HG03097 (cell line): Measurements from ENCODE around the gene CASP9.

ENCODE experiments used
- ATAC-seq: cut with Tn5 transposase; IDR thresholded peaks from one replicate; pipeline ENCODE4 v1.9.1; 2021; ENCODE audit not compliant: unreplicated experiment, low FRiP score

Gene CASP9

DNA sequence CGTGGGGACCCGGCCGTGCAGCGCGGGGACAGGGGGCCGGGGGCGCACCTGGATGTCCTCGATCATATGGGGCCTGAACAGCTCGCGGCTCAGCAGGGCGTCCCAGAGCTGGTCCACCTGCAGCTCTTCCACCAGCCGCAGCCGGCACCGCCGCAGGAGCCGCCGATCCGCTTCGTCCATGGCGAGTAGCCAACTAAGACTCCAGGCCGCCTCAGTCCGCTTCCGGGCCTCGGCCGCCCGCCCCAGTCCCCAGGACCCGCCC is at the start of gene CASP9:
Gene CASP9, minus strand, starts transcription at position 195 of the 262 bp plus-strand sequence. Its CDS starts 15 bp downstream, at position 180.
- ATAC-seq, result no peak

DNA sequence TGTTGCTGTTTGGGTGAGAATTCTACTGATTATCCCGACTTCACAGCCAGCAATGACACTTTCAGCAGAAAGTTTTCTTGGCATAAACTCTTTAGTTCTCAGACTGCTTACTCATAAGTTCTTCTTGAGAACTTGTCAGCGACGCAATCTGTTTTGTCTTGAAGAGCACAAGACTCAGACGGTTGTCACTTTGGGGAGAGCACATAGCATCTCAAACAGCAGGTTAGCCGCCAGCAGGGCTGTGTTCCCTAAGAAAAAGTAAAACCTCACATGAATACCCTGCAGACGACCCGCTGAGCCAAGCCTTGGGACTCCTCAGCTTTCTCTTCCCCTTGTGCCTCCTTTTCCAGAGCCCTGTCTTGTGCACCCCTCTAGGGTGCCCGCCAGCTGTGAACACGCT is 49.5 kb upstream of the CASP9 start:
- no peak for ATAC-seq

DNA sequence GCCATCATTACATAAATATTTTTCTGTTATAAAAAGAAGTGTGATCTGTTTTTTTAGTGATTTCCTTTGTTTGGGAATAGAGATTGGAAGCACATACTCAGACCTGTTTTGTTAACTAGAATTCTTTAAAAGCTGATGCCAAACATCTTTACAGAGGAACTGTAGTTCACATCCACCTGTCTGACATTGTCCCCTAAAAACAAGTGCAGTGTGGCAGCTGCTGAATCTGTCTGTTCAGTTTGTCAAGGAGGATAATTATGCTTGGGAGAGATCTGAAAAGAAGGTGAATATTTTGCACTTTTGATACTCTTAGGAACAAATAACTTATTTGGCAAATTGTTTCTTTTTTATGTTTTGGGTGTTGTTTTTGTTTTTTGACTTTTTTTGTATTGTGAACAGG is 47.3 kb upstream of the CASP9 start:
- no peak for ATAC-seq

DNA sequence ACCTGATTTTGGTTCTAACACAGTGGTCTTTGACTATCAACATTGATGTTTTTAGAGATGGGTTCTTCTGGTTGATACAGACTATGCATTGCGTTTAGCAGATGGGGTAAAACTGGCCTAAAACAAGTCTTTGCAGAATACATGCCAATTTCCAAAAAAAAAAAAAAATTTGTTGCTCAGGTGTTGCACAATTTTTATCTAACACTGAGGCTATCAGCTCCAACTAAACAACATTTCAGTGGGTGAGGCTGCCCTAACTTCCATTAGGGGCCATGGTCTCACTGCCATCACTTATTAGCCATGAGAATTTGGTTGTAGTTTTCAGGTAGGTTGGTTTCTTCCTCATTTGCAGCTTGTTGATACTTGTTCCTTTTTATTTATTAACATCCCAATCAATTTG is 46.8 kb upstream of the CASP9 start:
- no peak for ATAC-seq

DNA sequence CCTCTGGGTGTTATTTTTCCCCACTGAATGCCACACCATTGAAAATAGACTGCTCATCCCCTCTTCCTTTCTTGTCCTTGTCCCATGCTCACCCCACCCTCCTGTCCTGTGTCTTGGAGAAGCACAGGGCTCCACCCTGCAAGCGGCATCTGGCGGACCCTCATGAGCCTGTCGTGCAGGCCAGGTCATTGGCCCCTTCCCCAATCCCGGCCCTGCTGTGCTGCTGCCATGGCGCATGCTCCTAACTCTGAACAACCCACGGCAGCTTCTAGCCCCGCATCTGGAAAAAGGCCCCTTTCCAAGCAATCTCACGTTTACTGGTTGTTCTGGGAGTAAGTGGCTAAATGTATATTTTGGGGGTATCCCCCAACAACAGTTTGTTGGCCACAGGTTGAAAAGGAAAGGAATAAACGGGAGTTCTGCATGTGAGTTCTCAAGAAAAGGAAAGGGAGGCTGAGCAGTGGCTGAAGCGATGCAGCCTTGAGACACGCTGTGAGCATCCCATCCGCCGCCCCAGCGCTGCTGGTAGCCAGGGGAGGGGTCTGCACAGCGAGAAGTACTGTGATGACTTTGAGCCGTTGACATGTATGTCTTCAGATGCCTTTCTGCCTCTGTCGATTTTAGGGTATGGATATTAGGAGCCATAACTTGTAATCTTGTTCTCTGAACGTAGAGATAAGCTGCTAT is 44.5 kb upstream of the CASP9 start:
- no peak for ATAC-seq

DNA sequence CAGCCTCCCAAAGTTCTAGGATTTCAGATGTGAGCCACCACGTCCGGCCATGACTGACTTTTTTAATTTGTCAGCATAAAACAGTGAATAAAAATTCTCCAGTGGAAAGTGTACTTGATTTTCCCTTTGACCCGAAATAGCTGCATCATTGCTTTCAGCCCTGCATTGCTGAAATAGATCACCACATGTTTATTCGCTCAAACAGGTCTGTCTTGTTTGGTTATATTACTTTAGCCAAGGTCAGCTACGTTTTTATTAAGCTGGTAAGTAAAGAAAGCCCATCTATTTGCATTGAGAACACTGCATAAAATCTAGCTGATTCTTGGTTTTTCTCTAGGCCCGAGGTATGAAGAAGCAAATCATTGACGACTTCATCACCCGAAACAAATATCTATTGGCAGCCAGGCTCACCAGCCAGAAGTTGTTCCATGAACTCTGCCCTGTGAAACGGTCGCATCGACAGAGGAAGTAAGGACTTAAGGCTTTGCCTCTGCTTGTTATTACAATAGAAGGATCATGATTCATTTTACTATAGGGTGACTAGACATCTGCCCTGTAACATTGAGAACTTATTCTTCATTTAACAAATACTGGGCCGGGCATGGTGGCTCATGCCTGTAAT is 35.3 kb upstream of the CASP9 start:
- ATAC-seq, result no peak

DNA sequence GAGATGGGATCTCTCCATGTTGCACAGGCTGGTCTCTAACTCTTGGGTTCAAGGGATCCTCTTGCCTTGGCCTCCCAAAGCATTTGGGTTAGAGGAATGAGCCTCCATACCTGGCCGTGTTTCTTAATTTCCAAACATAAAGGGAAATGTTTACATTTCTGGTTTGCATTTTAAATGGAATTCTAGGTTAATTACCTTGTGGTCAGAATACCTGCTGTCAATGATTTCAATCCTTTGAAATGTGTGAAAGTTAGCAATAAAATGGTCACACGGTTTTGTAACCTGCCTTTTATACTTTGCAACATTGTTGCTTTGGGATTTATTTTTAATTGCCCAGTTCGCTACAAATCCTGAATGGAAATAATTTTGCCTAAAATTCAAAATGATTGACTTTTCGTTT is 34.5 kb upstream of the CASP9 start:
- ATAC-seq, result no peak

DNA sequence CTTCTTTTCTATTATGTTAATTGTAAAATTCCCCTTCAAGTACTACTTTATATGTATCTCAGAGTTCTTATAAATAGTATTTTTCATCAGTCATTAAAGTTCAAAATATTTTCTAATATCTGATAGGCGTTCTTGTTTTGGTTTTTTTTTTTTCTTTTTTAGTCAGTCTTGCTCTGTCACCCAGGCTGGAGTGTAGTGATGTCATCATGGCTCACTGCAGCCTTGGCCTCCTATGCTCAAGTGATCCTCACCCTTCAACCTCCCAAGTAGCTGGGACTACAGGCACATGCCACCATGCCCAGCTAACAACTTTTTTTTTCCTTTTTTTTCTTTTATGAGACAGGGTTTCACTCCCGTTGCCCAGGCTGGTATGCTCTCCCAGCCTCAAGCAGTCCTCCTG is 33.6 kb upstream of the CASP9 start:
- no peak for ATAC-seq

DNA sequence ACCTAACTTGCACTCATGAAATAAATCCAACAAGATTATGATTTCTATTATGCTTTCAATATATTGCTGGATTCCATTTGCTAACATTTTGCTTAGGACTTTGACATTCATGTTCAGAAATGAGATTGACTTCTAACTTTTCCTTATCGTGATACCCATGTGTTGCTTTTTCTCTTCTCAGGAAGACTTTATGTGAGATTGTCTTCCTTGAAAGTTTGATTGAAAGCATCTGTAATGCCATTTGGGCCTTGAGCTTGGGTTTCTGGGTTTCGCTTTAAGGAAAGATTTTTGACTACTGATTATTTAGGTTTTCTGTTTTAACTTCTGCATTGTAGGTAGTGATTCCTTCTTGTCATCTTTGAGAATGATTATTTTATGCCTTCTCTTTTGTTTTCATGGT is 33.0 kb upstream of the CASP9 start:
- no peak for ATAC-seq

DNA sequence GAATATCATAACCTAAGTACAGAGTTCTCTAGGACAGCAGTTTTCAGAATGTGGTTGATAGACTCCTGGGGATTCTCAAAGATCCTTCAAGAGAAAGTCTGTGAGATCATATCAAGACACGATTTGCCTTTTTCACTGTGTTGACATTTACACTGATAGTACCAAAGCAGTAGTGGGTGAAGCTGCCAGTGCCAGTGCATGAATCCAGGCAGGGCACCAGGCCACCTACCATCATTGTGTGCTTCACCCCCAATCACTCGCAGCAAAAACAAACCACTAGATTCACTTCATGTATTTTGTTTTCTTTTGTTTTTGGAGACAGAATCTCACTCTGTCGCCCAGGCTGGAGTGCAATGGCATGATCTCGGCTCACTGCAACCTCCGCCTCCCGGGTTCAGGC is 26.6 kb upstream of the CASP9 start:
- no peak for ATAC-seq

DNA sequence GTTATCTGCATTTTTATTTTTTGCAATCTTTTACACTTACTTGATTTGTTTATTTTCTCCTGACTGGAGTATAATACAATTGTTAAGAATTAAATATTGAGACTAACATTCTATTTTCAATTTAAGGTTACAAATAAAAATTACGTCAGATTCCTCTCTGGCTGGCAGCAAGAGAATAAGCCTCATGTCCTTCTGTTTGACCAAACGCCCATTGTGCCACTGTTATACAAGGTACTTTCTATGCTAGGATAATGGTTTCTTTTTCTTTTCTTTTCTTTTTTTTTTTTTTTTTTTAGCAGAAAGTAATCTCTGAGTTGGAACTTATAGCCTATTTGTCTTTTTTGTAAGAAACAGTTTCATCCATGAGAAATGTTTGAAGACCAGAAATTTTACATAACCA is 22.6 kb upstream of the CASP9 start:
- ATAC-seq, result no peak

DNA sequence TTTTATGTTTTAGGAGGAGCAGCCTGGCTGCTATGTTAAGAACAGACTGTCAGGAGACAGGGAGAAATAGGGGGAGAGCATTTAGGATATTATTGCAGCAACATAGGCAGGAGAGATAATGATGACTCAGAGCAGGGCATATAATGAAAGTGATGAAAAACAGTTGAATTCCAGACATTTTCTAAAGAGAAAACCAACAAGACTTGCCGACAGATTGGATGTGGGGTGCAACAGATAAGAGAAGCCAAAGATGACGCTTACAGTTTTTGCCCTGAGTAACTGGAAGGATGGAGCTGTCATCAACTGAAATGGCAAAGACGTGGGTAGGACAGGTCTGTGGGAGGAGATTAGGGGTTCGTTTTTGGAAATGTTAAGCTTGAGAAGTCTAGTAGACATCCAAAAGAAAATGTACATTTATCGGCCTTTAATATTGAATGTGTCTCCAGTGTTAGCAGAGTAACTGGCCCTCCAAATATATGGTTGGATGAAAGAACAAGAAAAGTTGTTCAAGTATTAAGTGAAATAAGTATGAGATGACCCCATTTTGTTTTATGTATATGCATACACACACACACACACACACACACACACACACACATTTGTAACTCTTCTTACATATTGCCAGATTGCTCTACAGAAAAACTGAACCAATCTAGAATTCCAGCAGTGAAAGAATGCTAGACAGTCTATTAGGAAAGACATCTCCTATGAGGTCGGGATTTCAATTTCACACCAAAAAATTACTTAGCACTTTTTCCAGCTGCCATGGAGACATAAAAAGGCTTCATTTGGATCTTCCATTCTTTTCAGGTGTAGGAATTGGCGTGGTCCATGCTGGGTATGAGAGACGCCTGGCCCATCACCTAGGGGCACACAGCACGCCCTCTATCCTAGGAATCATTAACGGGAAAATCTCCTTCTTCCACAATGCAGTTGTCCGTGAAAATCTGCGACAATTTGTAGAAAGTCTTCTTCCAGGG is 19.9 kb upstream of the CASP9 start:
- no peak for ATAC-seq

DNA sequence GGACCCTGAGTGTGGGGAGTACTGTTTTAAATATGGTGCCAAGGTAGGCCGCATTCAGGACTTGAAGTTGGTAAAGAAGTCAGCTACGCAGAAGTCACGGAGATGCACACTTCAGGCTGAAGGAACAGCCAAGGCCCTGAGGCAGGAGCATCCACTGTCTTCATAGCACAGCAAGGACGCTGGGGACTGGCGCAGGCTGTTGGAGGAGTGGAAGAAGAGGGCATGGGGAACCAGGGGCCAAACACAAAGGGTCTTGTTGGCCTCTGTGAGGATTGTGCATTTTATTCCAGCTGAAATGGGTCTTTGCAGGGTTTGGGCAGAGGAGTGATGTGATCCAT is 19.2 kb upstream of the CASP9 start:
- no peak for ATAC-seq

DNA sequence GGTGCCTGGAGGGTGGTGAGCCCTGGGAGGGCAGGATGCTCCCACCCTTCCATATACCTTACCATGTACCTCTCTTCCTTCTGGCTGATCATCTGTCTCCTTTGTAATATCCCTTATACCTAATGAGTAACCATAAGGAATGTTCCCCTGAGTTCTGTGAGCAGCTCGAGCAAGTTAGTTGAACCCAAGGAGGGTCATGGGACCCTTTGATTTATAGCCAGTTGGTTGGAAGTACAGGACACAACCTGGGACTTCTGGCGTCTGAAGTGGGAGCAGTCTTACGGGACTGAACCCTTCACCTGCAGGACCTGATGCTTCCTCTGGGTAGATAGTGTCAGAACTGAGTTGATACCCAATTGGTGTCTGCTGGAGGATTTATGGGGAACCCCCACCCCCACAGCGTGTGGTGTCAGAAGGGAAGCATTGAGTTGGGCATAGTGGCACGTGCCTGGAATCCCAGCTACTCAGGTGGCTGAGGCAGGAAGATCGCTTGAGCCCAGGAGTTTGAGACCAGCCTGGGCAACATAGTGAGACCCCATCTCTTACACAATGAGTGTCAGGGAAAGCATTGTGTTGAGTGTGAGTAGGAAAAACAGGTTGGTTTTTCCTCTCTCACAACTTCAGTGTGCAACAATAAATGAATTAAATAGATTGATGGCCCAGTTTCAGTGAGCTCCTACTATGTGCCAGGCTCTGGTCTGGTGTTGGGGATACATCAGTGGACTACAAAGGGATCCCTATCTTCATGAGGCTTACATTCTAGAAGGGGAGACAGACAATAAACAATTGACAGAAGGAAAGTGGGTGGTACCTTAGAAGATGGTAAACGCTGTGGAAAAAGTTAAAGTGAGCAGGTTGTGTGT is 18.6 kb upstream of the CASP9 start:
- no peak for ATAC-seq

DNA sequence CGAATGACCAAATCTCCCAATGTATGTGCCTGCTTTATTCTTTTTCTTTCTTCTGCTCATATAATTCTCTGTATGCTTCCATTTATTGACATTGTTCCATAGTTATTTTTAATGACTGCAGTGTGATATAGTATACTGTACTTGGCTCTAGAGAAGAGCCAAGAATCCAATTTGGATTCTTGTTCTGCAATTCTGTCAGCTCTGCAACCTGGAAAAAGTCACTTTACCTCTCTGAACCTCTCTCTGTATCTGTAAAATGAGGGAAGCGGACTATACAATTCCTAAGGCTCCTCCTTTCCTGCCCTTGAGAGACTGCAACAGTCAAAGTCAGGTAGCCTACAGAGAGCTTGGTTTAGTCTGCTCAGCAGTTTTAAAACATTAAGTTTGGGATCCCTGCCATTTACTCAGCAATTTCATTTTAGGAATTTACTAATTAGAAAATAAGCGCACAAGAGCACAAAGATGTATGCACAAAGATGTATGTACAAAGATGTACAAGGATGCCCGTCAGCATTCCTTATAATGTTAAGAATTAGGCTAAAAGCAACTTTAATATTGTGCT is 17.3 kb upstream of the CASP9 start:
- no peak for ATAC-seq

DNA sequence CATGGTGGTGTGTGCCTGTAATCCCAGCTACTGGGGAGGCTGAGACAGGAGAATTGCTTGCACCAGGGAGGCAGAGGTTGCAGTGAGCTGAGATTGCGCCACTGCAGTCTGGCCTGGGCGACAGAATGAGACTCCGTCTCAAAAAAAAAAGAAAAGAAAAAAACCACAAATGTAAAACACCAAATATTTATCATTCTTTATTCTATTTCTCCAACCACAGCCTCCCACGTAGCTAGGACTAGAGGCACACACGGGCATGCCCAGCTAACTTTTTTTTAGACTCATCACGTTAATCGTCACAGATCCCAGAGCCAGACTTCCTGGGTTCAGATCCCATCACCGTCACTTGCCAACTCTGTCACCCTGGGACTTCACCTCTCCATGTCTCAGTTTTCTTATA is 16.2 kb upstream of the CASP9 start:
- no peak for ATAC-seq

DNA sequence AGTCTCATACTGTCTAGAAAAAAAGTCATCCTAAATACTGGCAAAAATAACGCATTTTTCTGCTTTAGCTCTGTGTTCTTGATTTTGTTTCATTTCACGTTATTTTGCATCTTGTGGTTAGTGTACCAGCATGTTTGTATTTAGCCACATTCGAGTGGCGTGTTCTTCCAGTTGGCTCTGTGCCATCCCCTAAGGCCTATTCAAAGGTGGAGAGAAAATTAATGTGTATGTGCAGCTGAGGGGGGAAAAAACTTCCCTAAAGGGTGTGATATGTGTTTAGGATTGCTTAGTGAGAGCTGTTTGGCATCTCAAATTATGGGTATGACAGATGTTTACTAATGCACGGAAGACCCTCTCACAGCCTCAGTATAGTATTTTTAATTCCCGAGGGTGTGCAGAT is 14.8 kb upstream of the CASP9 start:
- no peak for ATAC-seq

DNA sequence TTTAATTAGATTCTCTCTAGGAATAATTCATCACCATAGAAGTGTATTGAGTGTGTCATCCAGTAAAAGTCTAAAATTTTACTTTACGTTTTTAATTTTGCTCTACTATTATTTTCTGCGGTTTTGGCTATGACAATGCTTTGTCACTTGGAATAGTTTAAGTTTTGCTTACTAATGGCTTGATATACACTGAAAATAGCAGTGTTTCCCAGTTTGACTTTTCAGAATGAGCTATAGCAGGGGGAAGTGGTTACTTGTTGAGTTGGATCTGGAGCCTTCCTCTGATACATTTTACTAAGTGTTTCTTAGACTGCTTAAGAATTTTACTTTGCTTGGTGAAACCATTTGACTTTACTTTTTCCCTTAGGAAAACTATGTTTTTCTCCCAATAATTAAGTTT is 7.7 kb upstream of the CASP9 start:
- no peak for ATAC-seq

DNA sequence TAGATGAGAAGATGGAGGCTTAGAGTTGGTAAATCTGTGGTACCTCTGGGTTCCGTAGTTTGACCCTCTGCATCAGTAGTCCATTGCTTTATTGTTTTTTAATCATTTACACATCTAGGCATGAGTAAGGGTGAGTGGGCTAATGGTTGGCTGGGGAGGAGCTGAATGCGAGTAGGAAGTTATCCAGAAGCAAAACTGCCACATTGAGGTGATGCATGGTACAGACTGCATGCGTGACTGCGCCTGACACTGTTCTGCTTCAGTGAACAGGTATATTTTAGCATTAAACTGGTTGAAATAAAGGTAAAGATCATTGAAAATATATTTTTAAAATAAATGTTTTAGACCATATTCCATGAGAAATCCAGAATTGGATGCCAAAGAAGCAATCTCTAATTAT is 7.0 kb upstream of the CASP9 start:
- ATAC-seq, result no peak

DNA sequence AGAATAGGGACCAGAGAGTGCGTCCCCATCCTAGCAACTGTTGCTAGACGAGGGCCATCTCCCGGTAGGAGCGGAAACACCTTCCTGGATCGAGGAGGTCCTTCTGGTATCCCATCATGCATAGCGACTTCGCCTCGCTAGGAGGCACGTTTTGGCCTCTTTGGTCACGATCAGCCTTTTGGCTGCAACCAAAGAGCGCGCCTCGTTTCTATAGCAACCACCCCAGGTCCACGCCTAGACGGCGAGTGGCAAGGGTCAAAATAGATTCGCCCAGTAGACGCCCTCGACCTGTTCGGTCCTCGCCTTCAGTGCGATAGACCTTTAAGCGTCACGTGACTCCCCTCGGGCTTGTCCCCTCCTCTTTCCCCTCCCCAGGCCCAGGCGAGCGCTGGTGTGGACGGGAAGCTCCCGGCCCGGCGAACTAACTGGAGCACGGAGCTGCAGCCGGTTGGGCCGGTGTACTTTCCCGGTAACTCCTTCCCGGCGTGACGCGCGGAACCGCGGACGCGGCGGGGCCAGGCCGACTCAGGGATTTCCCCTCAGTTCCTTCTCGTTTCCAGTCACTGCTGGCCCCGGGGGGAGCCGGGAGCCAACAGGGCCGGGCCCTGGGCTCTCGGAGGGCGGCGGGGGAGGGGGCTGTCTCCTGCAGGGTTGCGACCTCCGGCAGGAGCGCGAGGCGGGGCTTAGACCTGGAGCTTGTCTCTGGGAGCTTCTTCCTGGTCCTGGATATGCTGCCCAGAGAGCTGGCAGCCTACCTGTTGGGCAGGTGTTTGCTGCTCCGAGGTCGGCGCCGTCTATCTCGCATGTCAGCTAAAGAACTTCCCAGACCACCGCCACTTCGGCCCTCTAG is 2.7 kb upstream of the CASP9 start, which contains the start of gene DNAJC16:
Gene DNAJC16, plus strand, starts transcription at position 359 of the 850 bp plus-strand sequence. CDS start 2,258 bp downstream, outside the sequence.
- peak; percentile 66 for ATAC-seq
